Activated naive CD4-positive, alpha-beta T cell treated with anti-CD3 and anti-CD28 coated beads, Interleukin-2, amount 50 U/mL, for 16 hours (primary cell): Measurements from ENCODE around the gene CDK5.

Experiments used
- DNase-seq: peaks from one replicate; pipeline ENCODE4 v3.0.0-alpha.2; 2020

Gene CDK5

DNA sequence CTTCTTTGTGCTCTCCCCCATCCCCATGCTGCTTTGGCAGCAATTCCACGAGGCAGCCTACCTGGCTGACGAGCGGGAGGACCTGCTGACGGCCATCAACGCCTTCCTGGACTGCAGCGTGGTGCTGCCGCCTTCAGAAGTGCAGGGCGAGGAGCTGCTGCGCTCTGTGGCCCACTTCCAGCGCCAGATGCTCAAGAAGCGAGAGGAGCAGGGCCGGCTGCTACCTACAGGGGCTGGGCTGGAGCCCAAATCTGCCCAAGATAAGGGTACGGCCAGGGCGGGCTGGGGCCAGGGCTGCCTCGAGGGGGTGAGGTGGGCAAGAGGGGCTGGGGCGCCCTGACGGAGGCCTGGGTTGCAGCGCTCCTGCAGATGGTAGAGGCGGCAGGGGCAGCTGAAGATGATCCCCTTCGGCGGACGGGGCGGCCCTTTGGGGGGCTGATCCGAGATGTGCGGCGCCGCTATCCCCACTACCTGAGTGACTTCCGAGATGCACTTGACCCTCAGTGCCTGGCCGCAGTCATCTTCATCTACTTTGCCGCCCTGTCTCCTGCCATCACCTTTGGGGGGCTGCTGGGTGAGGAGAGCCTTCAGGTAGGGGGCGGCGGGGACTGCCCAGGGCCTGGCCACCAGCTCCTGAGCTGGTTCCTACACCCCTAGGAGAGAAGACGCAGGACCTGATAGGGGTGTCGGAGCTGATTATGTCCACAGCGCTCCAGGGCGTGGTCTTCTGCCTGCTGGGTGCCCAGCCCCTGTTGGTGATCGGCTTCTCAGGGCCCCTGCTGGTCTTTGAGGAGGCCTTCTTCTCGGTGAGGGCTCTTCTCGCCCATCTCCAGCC lies 13.6 kb upstream of the CDK5 start:
- no peak for DNase-seq

DNA sequence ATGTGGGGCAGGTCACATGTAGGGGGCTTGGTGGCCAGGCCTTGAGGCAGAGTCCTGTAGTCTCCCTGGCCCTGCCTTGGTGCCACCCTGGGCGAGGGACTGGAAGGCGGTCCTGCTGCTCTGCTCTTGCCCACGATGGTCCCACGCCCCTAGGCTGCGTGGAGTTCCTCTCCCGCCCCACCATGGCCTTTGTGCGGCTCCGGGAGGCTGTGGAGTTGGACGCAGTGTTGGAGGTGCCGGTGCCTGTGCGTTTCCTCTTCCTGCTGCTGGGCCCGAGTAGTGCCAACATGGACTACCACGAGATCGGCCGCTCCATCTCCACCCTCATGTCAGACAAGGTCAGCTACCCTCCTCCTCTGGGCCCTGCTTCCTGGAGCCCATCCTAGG lies 12.9 kb upstream of the CDK5 start:
- no peak for DNase-seq

DNA sequence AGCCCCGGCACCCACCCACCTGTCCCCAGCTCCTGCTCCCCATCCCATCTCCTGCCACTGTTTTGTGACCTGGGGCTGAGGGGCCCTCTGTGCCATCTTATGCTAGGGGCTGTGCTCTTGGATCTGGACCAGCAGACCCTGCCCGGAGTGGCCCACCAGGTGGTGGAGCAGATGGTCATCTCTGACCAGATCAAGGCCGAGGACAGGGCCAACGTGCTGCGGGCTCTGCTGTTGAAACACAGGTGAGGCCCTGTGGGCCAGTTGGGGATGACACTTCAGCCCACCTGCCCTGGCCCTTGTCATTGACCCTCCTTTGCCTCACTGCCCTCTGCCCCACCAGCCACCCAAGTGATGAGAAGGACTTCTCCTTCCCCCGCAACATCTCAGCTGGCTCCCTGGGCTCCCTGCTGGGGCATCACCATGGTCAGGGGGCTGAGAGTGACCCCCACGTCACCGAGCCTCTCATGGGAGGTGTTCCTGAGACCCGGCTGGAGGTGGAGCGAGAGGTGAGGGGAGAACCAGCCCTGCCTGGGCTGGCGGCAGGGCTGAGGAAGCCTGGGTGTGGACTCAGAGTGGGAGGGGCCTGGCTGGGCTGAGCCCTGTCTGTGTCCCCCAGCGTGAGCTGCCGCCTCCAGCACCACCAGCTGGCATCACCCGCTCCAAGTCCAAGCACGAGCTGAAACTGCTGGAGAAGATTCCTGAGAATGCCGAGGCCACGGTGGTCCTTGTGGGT lies 12.3 kb upstream of the CDK5 start:
- no peak for DNase-seq

DNA sequence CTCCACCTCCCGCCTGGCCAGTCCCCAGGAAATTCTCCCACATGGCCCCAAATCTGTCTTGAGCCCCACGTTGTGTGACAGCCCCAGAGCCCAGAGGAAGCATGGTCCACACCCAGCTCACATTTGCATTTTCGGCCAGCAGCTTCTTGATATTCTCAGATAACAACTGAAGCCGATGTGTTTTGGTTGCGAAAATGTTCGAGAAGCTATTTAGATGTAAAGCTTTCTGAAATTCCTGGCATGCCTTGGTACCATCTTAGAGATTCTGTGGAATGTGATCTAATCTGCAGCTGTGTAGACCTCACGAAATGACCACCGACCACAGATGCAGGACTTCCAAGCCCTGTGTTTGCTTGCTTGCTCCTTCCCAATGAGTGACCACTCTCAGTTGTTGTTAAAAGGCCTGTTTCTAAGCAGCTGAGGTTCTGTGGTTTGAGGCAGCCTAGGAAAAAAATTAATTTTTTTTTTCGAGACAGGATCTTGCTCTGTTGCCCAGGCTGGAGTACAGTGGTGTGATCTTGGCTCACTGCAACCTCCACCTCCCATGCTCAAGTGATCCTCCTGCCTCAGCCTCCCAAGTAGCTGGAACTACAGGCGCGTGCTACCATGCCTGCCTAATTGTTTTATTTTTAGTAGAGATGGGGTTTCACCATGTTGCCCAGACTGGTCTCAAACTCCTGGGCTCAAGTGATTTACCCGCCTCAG lies 10.5 kb upstream of the CDK5 start:
- no peak for DNase-seq

DNA sequence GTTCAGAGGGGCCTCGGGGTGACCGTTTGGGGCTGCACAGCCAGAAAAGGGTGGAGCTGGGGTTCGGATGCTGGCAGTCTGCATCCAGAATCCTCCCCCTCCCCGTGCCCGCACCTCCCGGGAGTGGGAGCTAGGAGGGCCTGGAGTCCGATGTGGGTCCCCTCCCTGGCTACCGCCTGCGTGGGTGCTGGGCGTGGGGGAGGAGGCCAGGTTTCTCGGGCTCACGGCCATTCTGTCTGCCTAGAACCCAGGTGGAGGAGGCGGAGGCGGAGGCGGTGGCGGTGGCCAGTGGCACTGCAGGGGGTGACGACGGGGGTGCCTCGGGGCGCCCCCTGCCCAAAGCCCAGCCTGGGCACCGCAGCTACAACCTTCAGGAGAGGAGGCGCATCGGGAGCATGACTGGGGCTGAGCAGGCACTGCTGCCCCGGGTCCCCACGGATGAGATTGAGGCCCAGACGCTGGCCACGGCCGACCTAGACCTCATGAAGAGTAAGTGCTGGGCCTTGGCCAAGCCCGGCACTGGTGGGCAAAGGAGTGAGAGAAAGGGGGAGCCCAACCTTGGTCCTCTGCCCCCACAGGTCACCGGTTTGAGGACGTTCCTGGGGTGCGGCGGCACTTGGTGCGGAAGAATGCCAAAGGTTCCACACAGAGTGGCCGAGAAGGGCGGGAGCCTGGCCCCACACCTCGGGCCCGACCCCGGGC lies 8.7 kb upstream of the CDK5 start:
- no peak for DNase-seq

DNA sequence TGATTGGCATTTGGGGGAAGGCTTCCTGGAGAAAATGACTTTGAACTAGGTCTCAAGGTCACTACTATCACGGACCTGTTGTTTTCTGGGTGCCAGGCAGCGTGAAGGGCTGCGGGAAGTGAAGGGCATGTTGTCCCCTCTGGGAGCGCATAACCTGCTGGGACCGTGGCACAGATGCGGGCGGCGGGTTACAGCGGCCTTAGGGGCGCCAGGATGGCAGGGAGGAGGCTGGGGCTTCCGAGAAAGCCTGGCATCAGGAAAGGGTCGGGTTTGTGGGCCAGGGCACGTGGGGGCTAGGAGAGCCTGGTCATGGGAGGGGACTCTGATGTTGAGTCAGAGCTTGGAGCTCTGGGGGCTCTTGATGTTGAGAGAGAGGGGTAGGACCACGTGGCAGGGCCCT lies 7.8 kb upstream of the CDK5 start:
- DNase-seq = no peak

DNA sequence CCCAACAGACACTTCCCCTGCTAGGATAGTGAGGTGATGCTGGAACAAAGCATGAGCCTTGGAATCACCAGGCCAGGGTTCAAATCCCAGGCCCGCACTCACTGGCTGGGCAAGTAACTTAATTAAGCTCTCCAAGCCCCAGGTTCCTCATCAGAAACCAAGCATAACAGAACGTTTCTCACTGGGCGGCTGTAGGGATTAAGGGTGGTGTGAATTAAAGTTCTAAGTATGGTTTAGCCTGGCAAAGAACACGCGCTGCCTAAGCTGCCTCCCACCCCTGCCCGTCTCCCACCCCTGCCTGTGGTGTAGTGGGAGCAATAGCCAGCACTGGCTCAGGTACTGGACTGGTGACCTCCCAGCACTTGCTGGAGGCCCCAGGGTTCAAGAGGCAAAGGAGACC lies 7.3 kb upstream of the CDK5 start:
- DNase-seq = no peak

DNA sequence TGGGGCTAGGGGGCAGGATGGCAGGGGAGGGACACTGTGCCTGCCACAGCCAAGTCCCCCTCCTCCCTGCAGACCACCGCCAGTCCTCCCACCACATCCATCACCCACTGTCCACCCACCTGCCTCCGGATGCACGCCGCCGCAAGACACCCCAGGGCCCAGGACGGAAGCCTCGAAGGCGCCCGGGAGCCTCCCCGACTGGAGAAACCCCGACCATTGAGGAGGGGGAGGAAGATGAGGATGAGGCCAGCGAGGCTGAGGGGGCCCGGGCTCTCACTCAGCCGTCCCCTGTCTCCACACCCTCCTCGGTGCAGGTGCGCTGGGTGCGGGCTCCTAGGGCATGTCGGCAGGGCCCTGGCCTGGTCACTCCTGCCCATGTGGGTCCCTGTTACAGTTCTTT lies 6.8 kb upstream of the CDK5 start:
- no peak for DNase-seq

DNA sequence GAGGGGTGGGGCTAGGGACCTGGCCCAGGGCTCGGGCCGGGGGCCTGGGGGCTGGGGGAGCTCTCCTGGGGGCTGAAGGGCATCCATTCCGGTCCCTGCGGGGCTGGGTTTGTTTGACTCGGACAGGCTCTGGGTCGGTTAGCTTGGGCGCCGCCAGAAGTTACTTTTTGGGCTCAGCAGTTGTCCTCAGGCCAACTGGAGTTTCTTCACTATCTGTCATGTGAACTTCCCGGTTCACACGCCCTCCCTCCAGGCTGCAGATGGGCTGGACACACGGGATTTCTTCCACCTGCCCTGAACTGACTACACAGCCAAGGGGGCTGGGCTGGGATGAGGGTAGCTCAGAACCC lies 5.5 kb upstream of the CDK5 start:
- no peak for DNase-seq

DNA sequence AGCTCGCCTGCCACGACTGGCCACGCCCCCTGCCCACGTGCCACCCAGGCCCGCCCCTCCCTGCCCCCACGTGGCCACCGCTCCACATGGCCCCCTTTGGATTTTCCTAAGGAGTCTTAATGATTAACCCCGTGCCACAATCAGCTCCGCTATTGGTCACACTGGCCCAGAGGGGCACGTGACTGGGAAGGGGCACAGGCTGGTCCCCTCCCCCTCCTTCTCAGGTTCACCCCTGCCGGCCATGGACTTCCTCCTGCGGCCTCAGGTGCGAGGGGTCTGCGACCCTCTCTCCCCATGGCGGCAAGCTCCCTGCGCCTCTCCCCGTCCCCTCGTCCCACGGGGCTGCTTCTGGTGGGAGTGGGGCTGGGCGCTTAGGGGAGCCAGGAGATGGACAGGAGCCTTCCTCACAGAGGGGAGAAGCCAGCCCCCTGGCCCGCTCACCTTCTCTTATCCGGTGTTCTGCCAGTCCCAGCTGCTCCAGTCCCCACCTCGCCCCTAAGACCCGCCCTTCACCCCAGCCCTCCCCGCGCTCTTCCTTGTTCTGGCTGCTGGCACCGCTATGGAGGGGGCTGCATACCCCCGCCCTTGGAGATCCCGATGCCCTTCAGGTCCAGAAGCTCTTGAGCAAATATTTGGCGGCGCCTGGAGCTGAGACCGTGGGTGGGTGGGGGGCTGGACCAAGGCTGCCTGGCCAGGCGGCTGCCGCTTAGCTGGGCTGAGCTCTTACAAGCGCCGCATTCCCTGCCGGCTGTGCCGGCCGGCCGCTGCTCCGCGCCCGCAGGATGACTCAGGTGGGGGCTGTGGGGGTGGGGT lies 4.9 kb upstream of the CDK5 start:
- no peak for DNase-seq

DNA sequence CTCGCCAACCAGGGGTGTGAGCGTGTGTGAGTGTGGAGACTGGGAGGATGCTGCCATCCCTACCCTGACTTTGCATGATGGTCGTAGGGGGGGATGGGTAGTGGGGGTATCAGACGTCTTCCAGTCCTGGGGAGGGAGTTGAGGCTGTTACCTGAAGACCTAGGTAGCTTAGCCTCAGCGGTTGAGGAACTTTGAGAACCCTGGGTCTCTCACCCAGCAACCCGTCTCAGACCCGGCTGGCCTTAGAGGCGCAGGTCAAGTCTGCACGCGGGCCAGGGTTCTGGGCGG lies 4.4 kb upstream of the CDK5 start:
- DNase-seq = no peak

DNA sequence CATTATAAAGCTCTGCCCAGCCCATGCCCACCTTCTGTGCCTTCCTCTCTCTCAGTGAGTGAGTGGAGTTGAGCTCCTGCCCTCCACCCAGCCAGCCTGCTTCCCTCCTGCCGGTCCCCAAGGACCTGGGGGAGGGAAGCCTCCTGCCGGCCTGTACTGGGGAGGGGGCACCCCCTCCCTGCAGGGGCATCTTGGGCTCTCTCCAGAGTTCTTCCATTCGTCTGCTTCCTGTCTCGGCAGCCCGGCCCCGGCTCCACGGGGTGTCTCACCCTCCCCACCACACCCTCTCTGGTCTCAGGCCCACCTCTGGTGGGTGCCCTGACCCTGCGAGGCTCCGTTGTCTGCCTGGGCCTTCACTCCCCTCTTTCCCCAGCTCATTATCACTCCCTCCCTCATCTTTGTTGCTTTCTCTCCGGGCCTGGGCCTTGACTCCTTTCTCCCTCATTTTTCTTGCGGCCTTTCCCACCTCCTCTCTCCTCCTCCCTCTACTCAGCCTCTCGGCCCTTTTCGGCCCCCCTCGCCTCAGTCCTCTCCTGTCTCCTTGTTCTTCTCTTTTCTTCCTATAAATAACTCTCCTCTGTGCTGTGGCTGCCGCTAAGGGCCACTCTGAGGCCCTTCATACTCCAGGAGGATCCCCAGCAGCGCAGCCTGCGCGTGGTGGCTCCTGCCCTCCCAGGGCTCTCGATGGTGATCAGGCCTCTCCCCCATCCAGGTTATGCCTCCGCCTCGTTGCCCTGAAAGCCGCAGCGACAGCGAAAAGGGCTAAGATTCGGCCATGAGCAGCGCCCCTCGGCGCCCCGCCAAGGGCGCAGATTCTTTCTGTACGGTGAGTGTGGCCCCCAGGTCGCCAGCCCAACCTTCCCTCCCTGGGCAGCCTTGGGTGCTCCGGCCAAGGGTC lies 3.8 kb upstream of the CDK5 start:
- no peak for DNase-seq

DNA sequence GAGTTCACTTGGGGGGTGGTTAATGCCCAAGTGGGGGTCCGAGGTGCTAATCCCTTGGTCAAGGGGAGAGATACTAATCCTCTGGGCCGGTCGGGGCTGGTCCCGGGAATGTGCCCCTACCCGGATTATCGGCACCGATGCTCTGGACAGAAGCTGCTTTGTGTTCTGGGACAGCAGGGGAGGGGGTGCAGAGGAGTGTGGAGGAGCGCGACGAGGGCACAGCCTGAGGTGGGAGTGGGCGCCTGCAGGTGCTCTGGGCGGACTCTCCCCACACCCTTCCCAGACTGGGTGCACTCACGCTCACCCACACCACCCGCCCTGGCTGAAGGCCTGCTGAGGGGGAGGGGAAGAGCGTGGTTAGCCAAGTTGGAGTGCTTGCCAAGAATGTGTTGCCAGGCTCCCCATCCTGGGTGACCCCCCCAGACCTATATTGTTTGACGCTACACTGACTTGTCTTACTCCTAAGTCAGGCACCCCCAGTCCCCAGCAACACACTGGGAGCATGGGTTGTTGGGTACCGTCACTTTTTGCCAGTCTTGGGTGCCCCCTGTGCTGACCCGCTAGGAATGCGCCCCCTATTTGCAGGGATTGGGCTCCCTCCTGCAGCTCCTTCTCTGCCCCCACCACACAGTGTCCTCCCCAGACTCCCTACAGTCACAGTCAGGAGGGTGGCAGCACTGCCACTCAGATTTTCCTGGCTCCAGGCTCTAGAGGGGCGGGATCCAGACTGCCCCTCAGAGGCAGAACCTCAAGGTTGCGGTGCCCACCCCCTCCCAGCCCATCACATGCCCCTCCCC lies 2.9 kb upstream of the CDK5 start:
- peak; percentile 21 for DNase-seq

DNA sequence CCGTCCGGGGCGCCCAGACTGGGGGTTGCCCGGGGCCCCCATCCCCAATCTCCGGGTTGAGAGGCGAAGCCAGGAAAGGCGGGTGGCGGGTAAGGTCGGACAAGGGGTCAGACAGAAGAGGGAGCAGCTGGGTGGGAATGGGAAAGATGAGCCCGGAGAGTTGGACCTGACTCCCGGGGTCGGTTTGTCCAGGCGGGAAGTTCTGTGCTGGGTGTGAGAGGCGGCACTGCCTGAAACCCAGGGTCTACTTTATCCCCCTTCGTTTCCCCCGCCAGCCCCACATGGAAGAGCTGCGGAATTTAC lies 2.4 kb upstream of the CDK5 start:
- no peak for DNase-seq

DNA sequence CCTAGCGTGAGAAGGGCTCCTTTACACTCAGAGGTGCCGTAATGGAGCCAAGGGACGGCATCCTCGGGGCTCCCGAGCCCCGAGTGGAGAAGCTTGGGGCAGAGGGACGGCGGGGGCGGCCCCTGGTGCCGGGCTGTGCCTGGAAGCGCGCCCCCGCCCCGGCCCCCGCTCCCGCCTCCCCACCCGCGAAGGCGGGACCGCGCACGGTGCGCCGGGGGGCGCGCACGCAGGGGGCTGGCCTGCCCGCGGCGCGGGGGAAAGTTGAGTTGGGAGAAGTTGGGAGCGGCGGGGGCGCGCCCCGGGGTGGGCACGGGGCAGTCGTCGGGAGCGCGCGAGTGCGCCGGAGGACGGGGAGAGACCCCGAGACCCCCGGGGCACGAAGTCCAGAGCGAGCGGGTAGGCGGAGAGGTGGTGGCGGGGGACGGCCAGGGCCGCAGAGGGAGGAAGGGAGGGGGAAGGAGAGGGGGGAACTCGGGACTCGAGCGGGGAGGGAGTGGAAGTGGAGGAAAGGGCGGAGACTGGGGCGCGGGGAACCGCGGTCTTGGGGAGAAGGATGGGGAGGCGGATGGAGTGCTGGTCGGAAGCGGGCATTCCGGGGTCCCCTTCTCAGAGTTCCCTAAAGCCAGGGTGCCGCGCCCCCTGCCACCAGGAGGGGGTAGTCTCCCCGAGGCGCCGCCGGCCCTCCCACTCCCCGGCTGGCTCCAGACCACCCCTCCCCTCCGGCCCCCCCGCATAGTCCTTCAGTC lies 1.8 kb upstream of the CDK5 start, which contains the start of gene SLC4A2:
Gene SLC4A2, plus strand, starts transcription at position 223 of the 746 bp plus-strand sequence. CDS start 2,399 bp downstream, outside the sequence.
- peak; percentile 76 for DNase-seq

DNA sequence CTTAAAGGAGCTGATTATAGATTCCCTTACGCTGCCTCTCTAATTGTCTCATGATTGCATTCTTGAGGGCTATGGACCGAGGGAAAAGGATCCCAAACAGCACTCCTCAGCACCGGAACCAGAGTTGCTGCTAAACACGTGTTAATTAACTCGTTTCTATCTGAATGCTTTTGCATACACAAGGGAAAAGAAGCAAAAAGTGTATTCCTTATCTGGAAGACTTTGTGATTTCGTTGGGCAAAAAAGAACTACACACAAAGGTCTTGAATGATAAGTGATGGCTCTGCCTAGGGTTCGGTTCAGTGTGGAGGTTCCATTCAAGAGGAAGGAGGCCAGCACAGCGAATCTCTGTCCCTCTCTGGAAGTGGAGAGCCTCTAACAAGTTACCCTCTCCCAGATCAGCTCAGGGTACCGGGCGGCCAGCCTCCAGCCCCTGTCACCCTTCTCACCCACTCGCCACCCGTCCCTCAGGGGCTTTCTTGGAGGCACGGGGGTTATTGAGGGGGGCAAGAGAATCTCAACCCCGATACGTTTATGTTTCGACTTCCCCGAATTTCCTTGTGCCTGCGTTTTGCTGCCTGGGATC lies 1.2 kb upstream of the CDK5 start:
- no peak for DNase-seq

DNA sequence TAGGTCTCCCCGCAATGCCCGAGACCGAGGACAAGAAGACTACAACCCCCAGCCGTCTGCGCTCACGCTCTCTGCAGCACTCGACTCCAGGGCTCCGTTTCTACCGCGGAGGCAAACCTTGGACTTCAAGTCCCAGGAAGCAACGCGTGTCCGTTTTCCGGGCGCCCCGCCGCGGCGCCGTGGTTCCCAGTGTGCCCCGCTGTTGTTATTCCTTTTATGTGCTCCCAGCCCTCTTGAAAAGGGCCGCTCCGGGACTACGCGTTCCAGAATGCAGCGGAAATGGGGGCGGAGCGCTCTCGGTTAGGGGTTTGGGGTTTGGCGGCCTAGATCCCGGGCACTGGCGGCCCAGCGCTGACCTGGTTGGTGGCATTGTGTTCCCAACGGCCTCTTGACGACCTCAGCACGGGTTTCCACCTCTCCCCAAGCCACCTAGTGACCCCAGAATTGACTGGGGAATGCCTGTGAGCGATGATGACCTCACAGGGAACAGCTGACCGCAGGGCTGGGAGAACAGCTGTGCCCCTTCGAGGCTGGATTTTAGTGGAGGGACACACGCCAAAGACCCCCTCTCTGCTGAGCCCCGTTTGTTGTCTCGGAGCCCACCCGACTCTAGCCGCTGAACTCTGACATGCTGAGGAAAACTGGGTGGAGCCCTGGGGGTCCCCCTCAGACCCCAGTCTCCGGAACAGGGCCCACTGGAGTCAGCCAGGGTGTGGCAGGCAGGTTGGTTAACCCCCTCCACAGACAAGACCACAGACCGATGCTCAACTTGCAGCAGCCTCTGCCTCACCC lies 488 bp upstream of the CDK5 start:
- DNase-seq = peak; percentile 97

DNA sequence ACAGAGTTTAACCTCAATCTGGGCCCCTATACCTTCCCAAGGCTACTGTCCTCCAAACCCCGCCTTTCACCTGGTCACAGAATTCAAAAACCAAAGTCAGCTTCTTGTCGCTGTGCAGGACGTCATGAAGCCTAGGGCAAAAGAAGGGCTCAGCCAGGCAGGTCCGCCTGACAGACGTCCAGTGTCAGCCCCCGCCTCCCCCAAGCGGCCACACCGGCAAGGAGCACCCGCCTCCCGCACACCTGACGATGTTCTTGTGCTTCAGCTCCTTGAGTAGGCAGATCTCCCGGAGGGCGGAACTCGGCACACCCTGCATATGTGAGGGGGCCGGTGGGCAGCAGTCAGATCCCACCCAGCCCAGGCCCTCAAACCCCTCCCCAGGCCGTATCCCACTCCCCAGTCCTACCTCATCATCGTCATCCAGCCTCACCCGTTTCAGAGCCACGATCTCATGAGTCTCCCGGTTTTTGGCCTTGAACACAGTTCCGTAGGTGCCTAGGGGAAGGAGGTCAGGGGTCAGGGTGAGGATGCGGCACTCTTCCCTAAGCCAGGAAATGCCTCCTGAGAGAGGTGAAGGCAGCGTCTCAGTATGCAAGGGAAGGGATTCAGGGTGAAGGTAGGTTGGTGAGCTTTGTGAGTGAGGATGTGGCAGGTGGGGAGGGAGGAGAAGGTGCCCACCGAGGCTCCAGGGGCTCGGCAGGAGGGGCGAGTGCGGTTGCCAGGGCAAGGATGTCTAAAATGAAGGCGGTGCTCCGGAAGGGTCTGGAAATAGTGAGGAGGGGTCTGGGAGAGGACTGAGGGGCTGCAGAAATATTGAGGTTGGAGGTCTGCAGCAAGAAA lies 811 bp downstream of the CDK5 start:
- DNase-seq = no peak
